HG02973 (cell line): ENCODE data around the gene TTC9.

Source experiments
- ATAC-seq: cut with Tn5 transposase; IDR thresholded peaks from one replicate; pipeline ENCODE4 v1.9.1; 2021; ENCODE audit warnings: moderate library complexity; ENCODE audit not compliant: unreplicated experiment

The TTC9 gene

DNA sequence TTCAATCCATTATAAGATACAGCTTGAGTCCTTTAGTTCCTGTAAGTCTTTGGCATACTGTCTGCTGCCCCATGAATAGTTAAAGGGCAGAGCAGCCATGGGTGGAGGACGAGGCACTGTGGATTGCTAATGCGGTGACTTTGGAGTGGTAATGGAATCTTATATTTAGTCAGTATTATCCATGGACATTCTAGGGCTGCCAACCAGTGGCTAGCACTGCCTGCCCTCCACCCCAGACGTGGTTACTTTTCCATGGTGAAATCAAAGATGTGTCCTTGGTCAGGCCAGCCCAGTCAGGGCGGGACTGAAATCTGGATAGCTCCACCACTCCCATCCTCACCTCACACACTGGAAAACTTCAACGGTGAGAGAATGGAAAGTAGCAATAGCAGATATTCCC is 2.3 kb downstream of the TTC9 start:
- no peak for ATAC-seq

DNA sequence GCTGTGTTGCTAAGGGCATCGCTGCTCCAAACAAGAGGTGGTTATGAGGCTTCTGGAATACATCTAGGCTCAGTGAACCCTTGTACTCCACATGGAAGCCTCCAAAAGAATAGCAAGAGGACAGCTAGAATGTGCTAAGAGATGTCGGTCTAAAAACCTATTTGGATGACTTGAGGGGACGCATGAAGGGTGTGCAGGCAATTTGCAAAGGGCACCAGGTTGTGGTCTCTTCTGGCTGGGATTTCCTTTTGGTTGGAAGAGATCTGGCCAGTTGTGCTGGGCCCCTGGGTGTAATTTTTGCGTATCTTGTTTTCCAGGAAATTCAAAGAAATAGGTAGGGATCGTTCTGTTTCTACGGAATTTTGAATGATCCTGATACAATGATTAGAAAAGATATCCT is 4.2 kb downstream of the TTC9 start:
- ATAC-seq, result no peak

DNA sequence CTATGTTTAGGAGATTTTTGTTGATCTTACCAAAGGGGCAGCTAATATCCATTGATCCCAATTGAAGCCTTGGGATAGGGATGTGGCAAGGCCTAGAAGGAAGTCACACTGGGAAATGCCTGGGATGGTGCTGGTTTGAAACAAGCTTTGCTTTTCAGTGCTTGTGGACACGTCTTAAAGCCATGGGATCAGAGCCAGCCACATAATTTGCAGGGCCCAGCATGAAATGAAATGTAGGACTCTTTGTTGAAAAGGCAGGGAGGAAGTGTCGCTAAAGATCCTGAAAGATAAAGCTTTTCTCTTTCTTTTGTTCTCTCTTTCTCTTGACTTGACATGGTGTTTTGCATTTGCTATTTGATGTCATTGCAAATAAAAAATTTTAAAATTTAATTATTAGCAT is 5.0 kb downstream of the TTC9 start:
- ATAC-seq, result no peak

DNA sequence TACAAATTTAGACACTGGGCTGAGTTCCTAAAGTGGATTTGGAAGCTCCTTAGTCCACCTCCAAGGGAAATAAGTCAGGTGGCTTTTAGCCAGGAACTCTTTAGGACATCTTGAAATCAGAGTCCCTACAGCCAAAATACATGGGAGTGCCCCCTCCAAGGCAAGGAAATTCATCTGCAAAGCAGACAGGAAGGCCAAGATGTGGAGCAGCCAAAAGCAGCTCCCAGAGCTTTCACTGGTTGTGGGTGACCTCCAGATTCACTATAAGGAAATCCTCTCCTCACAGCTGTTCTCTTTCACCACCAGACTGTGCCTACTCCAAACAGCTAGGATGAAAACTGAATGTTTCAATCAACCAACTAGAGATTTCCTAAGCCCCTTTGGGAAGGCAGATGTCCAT is 6.6 kb downstream of the TTC9 start:
- ATAC-seq, result no peak

DNA sequence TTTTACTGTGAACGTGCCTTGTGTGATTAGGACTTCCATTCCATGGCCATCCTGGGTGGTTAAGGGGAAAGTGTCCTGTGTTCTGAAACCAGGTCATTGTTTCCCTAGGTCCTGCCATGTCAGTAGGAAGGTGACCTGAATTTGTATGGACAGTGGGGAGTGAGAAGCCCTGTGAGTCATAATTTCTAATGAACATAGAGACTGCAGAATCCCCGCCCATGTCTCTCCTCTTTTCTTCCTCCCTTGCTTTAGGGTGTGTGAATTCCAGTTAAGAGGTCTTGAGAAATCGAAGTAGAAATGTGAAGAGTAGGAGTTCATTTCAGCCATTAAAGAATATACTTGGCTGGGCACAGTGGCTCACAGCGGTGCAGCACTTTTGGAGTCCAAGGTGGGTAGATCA is 8.1 kb downstream of the TTC9 start:
- ATAC-seq, result no peak

DNA sequence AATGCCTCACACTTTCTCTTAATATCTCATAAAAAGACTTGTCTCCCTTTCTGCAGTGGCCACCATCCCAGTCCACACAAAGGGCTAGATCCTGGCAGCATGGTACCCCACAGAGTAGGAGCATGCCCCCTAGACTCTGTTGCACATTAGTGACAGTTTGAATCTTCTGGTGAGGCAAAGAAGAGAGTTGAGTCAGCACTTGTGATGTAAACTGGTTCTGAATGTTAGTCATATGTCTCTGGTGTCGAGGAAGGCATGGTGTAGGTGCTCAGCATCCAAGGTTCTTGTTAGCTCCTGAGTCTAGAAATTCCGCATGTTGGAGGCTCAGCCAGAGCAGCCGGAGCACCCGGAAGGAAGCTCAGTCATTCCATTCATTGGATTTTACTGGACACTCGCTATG is 9.8 kb downstream of the TTC9 start:
- no peak for ATAC-seq

DNA sequence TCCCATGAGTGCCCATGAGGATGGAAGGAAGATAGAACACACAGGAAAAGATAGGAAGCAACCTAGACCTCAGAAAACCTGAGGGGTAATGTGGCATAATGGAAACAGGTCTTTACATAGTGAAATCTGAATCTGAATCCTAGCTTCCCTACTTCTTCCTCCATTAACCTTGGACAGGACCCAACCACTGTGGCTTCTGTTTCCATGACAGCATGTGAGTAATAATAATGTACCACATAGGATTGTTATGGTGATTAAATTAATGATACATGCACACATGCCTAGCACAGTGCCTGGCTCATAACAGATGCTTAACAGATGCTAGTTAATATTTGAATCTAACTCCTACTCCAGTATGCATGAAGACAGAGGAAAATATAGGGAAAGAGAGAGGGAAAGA is 11.2 kb downstream of the TTC9 start:
- ATAC-seq, result no peak

DNA sequence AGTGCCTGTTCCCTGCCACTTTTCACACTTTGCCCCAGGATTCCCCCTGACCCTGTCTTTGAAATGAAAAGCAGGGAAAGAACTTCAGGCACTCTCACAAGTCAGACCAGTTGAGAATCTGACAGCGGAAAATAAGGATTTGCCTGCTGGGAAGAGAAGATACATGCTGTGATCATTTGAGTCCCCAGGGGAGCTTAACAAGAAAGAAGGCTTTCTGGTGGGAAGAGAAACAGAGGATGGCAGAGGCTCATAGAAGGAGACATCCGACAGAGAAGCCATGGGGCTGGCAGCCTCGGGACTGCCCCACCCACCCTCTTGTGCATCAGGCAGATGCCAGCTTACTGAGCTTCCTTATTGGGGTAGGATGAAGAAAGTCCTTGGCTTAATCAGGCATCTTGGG is 11.9 kb downstream of the TTC9 start:
- no peak for ATAC-seq

DNA sequence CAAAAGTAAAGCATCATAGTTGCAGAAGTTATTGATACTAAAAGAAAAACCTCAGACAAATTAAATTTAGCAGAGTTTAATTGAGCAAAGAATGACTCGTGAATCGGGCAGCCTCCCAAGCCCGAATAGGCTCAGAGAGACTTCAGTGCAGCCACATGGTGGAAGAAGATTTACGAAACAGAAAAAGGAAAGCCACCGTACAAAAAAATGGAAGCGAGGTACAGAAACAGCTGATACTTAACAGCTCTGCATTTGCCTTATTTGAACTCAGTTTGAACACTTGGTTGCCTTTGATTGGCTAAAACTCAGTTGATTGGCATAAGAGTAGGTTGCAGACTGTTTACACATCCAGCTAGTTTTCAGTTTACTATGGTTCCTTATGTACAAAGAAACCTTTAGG is 12.9 kb downstream of the TTC9 start:
- ATAC-seq, result no peak

DNA sequence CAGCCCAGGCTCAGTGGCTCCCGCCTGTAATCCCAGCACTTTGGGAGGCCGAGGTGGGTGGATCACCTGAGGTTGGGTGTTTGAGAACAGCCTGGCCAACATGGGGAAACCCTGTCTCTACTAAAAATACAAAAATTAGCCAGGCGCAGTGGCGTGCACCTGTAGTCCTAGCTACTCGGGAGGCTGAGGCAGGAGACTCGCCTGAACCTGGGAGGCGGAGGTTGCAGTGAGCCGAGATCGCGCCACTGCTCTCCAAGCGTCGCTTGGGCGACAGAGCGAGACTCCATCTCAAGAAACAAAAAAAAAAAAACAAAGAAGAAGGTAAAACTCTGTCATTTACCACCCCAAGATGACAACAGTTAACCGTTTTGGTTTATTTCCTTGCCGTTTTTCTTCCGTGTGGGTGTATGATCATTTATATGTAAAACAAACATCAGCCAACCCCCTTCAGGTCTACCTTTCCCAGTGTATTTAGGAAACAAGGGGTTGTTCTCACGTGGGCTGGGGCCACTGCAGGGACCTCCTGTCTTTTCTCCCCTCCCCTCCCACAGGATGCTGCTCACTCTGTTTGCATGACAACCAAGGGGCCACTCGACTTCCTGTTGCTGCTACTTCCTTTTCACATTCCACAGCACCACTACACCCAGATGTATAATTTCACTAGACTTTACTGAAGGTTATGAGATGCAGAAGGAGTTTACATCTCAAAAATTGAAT is 13.6 kb downstream of the TTC9 start:
- ATAC-seq, result peak; percentile 63

DNA sequence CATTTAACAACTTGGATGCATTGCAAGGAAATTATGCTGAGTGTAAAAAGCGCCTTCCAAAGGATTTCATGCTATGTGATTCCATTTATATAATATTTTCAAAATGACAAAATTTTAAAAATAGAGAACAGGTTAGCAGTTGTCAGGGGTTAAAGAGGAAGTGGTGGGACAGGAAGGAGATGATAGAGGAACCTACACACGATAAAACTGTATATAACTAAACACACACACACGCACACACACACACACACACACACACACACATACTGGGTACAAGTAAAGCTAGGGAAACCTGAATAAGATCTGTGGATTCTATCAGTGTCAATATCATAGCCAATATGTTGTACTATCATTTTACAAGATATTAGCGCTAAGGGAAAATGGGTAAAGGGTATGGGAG is 17.2 kb downstream of the TTC9 start:
- ATAC-seq, result no peak

DNA sequence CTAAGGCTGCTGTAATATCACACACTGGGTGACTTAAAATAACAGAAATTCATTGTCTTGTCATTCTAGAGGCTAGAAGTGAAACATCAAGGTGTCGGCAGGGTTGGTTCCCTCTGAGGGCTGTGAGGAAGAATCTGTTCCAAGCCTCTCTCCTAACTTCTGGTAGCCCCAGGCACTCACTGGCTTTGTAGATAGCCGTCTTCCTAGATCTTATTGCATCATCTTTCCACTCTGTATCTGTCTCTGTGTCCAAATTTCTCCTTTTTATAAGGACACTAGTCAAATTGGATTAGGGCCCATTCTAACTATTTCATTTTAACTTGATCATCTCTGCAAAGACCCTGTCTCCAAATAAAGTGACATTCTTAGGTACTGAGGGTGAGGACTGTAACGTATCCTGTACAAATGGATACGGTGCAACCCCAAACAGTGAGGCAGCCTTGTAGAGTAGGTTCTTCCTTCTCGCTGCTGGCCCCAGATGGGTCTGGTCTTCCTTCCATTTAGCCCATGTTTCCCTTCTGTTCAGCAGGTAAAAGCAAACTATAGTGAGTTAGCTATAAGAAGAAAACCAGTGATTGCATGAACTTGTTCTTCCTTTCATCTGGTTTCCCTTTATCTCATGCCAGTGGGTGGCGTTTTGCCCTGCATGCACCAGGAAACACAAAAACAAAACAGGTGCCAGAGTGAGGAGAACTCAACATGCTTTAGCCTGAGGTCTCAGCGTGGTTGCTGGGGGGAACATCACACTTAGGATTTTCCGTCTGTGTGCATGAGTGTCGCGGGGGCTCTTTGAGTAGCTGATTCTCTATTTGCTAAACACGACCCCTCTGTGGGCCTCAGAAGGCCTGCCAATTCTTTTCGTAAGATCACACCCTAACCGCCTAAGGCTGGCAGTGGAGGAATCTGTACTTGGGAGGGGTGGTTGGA is 19.5 kb downstream of the TTC9 start:
- no peak for ATAC-seq

DNA sequence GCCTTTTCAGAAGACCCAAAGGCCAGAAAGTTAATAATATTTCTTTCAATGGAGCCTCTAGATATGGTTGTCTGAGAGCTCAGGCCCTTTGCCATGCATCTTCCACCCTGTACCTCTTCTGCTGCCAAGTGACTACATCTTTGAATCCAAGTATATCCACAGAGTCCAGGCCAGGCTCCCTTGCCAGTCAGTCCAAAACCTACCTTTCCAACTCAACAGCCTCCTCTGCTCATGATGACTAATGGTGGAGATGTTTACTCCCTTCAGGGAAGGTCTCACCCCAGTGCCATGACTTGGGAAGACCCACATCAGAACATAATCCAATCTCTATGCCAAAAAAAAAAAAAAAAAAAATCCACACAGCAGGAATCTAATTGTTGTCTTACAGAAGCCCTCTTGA is 20.4 kb downstream of the TTC9 start:
- no peak for ATAC-seq

DNA sequence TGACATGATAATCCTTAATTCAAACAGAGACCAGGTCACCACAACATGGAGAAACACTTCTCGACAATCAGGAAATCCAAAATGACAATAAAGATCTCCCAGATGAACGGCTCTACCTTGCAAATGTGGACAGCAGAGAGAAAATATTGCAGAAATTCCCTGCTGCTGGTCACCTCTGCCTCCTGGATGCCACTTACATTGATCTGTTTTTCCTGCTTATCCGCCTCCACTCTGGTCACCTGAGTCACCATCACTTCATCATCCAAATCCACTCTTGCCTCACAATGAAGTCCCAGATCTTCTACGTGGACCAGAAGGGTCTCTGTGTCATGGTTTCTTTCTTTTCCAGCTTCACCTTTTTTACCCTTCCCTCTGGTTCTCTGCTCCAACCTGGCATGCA is 21.1 kb downstream of the TTC9 start:
- ATAC-seq, result no peak

DNA sequence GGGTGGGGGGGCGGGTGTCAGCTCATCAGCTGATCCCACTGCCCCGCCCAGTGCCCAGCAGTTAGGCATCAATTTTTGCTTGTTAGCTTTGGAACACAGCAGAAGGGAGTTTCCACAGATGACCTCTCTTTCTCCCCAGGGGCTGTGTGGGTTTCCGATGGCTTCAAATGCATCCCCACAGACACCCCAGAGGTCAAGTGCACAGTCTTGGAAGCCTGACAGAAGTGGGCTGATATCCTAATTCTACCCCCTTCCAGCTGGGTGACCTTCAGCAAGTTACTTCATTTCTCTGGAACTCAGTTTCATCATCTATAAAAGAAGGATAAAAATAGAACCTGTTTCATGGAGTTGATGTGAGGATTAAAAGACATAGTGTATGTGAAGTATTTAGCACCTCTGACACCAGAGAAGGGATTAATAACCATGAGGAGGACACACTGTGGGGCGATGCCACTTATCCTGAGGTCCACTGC is 22.0 kb downstream of the TTC9 start:
- no peak for ATAC-seq

DNA sequence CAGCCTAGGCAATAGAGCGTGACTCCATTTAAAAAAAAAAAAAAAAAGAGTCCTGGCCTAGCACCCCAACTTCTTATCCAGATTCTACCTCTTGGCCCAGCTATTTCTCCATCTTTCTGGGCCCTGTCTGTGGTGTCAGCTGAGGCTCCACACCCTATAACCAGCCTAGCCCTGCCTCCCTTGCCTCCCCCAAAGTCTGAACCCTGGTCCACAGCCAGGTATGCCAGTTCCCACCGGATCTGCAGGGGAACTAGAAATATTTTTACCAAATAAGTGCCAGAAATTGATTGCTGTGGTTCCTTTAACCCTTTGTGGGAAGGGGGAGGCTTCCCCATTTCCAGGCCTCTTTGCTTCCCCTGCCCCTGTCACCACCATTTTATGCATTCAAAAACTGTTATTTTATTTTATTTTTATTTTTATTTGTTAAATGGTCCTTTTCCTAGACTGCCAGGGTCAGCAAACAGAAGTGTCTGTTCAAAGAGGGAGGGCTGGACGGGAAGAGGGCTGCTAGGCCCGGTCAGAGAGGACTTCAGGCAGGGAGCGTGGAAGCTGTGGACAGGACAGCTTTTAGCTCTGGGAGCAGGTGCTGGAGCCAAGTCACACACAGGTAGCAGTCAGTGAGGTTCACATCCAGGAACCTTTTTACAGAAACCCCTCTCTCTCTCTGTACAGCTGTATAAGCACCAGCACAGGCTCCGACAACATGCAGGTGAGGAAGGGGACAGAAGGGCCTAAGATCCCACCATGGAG is 23.2 kb downstream of the TTC9 start:
- ATAC-seq, result peak; percentile 3

DNA sequence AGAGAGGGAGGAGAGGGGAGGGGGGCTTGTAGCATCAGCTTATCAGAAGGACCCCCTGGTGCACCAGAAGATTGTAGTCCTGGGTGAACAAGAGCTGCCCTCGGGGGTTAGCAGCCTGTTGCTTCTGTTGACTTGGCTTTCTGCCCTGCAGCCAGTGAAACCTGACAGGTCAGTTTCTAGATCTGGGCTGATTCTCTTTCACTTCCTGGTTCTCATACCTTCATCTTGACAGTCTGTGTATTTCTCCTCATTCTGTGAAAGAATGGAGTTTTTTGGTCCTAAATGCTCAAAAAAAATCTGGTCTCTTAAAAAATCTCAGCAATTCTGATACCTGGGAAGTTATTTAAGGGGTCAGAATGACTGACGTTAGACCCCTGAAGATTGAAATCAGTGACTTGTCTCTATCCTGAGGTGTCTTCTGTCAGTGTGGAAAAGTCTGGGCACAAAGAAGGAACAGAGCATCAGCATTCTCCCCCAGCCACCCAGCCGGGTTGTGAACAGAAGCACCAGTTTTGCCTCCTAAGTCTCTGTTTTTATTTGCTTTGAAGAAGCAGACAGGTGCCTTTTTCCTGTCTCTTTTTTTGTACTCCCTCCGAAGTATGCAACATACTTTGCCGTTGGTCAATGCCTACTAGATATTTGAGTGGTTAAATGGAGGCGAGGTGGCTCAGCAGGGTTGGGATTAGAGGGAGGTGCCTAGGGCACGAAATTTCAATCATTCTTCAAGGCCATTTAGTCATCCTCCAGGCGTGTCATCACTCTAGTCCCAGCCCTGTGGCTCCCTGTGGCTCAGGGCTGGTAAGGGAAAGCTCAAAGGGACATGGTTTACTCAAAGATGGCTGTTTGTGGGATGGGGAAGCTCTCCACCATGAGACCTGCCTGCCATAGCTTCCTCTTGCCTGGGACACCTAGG is 24.0 kb downstream of the TTC9 start:
- peak; percentile 49 for ATAC-seq

DNA sequence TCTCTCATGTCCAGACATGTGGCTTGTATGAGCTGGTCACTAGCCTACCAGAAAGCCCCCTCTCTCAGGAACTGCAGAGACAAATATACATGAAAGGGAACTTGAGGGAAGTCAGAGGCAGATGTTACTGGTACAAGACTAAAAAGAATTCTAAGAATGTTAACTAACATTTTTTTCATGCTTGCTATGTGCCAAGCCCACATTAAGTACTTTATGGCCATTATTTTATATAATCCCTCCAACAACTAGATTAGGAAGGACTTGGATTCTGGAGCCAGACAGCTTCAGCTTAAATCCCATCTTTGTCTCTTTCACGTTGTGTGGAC is 24.6 kb downstream of the TTC9 start:
- no peak for ATAC-seq

DNA sequence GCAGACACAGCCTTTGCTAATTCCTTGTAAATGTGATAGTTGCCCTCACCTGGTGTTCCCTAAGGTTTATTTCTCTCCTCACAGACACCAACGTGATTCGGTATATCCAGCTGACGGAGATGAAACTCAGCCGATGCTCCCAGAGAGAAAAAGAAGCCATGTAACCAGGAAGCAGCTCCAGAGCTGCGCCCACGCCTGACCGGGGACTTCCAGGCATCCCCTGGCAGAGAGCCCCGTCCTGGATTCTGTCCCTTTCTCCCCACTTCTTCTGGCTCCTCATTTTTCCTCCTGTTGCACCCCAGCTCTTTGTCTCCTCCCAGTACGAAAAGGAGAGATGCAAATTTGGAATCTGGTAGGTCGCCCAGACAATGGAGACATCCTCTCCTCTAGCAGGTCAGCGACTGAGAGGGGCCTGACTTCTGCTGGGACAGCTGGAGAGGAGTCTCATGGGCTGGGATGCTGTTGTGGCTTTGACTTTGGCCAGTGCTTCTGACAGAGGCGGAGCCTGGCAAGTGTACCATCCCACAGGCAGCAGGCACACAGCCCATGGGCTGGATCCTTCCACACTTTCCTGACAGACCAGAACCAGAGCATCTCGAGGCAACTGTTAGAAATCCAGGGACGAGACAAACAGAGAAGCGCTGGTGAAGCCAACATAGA is 29.4 kb downstream of the TTC9 start:
- no peak for ATAC-seq
